ENCODE measurements around the gene SACM1L.
"Not testable (repeated sequence)": the region's sequence is repeated elsewhere in the genome, so short reads cannot be mapped to it uniquely, and the experiment has no call there.

Gene SACM1L

GRCh38 chr3:45670436-45670835, 18.8 kb upstream of the SACM1L start:
- DNase-seq = no peak

GRCh38 chr3:45670991-45671390, 18.2 kb upstream of the SACM1L start:
- no peak for DNase-seq

GRCh38 chr3:45673273-45673672, 15.9 kb upstream of the SACM1L start:
- DNase-seq = no peak

GRCh38 chr3:45676325-45677032, 12.7 kb upstream of the SACM1L start:
- no peak for DNase-seq

- no peak for DNase-seq
Measured at GRCh38 chr3:45677033-45677446, 12.2 kb upstream of the SACM1L start.

- DNase-seq = no peak
Measured at GRCh38 chr3:45677841-45678240, 11.4 kb upstream of the SACM1L start.

GRCh38 chr3:45679805-45680204, 9.4 kb upstream of the SACM1L start:
- no peak for DNase-seq

- DNase-seq = no peak
Measured at GRCh38 chr3:45681221-45681620, 8.0 kb upstream of the SACM1L start.

GRCh38 chr3:45681846-45682245, 7.3 kb upstream of the SACM1L start:
- no peak for DNase-seq

- no peak for DNase-seq
Measured at GRCh38 chr3:45682311-45682710, 6.9 kb upstream of the SACM1L start.

GRCh38 chr3:45682786-45683185, 6.4 kb upstream of the SACM1L start:
- no peak for DNase-seq

GRCh38 chr3:45683417-45684326, 5.5 kb upstream of the SACM1L start:
- no peak for DNase-seq

- no peak for DNase-seq
Measured at GRCh38 chr3:45684327-45684892, 4.8 kb upstream of the SACM1L start.

- DNase-seq = not testable (repeated sequence)
Measured at GRCh38 chr3:45685722-45686121, 3.5 kb upstream of the SACM1L start.

- DNase-seq = no peak
Measured at GRCh38 chr3:45686850-45687249, 2.3 kb upstream of the SACM1L start.

- DNase-seq = no peak
Measured at GRCh38 chr3:45687828-45688193, 1.4 kb upstream of the SACM1L start.

- no peak for DNase-seq
Measured at GRCh38 chr3:45688194-45688881, 858 bp upstream of the SACM1L start.

GRCh38 chr3:45689787-45690145, 570 bp downstream of the SACM1L start:
- DNase-seq = no peak

GRCh38 chr3:45690336-45691035, 1.3 kb downstream of the SACM1L start:
- DNase-seq = no peak

- DNase-seq = no peak
Measured at GRCh38 chr3:45691842-45692241, 2.6 kb downstream of the SACM1L start.

GRCh38 chr3:45692866-45693265, 3.7 kb downstream of the SACM1L start:
- DNase-seq = no peak

GRCh38 chr3:45693941-45694521, 4.8 kb downstream of the SACM1L start:
- no peak for DNase-seq
